Osteoblast (primary cell): ENCODE measurements around the gene DSC1. TPM values are rescaled to one million over a fixed set of nuclear protein-coding genes. Genes with fewer than 3 reads are reported as not detected.

Source experiments
- DNase-seq: peaks from one replicate; pipeline ENCODE4 v3.0.0; 2011; ENCODE audit warnings: low spot score, mixed read lengths; ENCODE audit not compliant: insufficient read length; ENCODE audit errors: missing footprints
- H2AFZ ChIP-seq: 2 replicates; pipeline ENCODE4 v1.6.0; 2011; ENCODE audit warnings: mild to moderate bottlenecking, low read length
- H3K27ac ChIP-seq: 2 replicates; pipeline ENCODE4 v1.5.1; 2011; ENCODE audit warnings: mild to moderate bottlenecking, low read depth, low read length, moderate library complexity
- H3K27me3 ChIP-seq: 2 replicates; pipeline ENCODE4 v1.6.0; 2012; ENCODE audit warnings: mild to moderate bottlenecking, control low read depth, inconsistent platforms, low read length, moderate library complexity; ENCODE audit not compliant: insufficient read depth
- H3K36me3 ChIP-seq: 2 replicates; pipeline ENCODE4 v1.5.1; 2011; ENCODE audit warnings: mild to moderate bottlenecking, low read length, control low read depth, moderate library complexity; ENCODE audit not compliant: insufficient read depth
- H3K4me1 ChIP-seq: 2 replicates; pipeline ENCODE4 v1.5.1; 2011; ENCODE audit warnings: mild to moderate bottlenecking, low read length, control low read depth, moderate library complexity; ENCODE audit not compliant: insufficient read depth
- H3K4me2 ChIP-seq: 2 replicates; pipeline ENCODE4 v1.6.0; 2011; ENCODE audit warnings: mild to moderate bottlenecking, low read length; ENCODE audit not compliant: insufficient read depth
- H3K4me3 ChIP-seq: fragments of 200-600 bp; sonication (generic); 3 replicates; pipeline ENCODE4 v1.5.1; 2012; ENCODE audit warnings: mild to moderate bottlenecking, low read length, inconsistent platforms; ENCODE audit not compliant: insufficient read depth
- H3K79me2 ChIP-seq: 2 replicates; pipeline ENCODE4 v1.6.0; 2012; ENCODE audit warnings: mild to moderate bottlenecking, low read length, control low read depth, inconsistent platforms; ENCODE audit not compliant: insufficient read depth
- H3K9me3 ChIP-seq: 2 replicates; pipeline ENCODE4 v1.5.1; 2011; ENCODE audit warnings: low read depth, low read length, control low read depth
- H4K20me1 ChIP-seq: 2 replicates; pipeline ENCODE4 v1.6.0; 2012; ENCODE audit warnings: mild to moderate bottlenecking, low read length, control low read depth; ENCODE audit not compliant: insufficient read depth
- total RNA-seq: library from RNA; depleted of rRNA; stranded (reverse); fragments of >200 nt; gene quantifications from 2 replicates; pipeline ENCODE4 v1.2.3, GENCODE V29; 2012
- TF ChIP-seq, protein P1 (sequence below): IDR thresholded peaks from 2 replicates; pipeline ENCODE4 v1.5.1; 2011; ENCODE audit warnings: mild to moderate bottlenecking, low read depth, low read length, moderate library complexity; ENCODE audit errors: extremely low read depth

The DSC1 gene
- total RNA-seq, 1 donor: not detected

- no peak overlapping the region for H2AFZ ChIP-seq
- H3K4me2 ChIP-seq: no peak overlapping the region
- no peaks in the 10 kb centered on the region for H3K4me1 ChIP-seq
- no peaks in the 10 kb centered on the region for H3K79me2 ChIP-seq
- no peak for DNase-seq
- no peaks in the 10 kb centered on the region for H4K20me1 ChIP-seq
- no peak overlapping the region for H3K4me3 ChIP-seq
- TF ChIP-seq, protein P1, sequence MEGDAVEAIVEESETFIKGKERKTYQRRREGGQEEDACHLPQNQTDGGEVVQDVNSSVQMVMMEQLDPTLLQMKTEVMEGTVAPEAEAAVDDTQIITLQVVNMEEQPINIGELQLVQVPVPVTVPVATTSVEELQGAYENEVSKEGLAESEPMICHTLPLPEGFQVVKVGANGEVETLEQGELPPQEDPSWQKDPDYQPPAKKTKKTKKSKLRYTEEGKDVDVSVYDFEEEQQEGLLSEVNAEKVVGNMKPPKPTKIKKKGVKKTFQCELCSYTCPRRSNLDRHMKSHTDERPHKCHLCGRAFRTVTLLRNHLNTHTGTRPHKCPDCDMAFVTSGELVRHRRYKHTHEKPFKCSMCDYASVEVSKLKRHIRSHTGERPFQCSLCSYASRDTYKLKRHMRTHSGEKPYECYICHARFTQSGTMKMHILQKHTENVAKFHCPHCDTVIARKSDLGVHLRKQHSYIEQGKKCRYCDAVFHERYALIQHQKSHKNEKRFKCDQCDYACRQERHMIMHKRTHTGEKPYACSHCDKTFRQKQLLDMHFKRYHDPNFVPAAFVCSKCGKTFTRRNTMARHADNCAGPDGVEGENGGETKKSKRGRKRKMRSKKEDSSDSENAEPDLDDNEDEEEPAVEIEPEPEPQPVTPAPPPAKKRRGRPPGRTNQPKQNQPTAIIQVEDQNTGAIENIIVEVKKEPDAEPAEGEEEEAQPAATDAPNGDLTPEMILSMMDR: no peak
- H3K9me3 ChIP-seq: no peaks in the 10 kb centered on the region
- H3K27me3 ChIP-seq: no peaks in the 10 kb centered on the region
- H3K27ac ChIP-seq: no peak overlapping the region
- H3K36me3 ChIP-seq: no peaks in the 10 kb centered on the region
Measured at GRCh38 chr18:31204166-31204565, 41.5 kb upstream of the DSC1 start.

GRCh38 chr18:31203794-31204148 is 41.1 kb upstream of the DSC1 start:
- H3K79me2 ChIP-seq: no peaks in the 10 kb centered on the region
- no peak overlapping the region for H3K27ac ChIP-seq
- TF ChIP-seq, protein P1: no peak
- no peak overlapping the region for H2AFZ ChIP-seq
- H4K20me1 ChIP-seq: no peaks in the 10 kb centered on the region
- H3K9me3 ChIP-seq: no peaks in the 10 kb centered on the region
- H3K4me3 ChIP-seq: no peak overlapping the region
- no peaks in the 10 kb centered on the region for H3K4me1 ChIP-seq
- no peak for DNase-seq
- no peaks in the 10 kb centered on the region for H3K36me3 ChIP-seq
- H3K27me3 ChIP-seq: no peaks in the 10 kb centered on the region
- H3K4me2 ChIP-seq: no peak overlapping the region

GRCh38 chr18:31203096-31203793 is 40.6 kb upstream of the DSC1 start:
- no peak for DNase-seq
- no peaks in the 10 kb centered on the region for H3K4me1 ChIP-seq
- H3K36me3 ChIP-seq: no peaks in the 10 kb centered on the region
- H2AFZ ChIP-seq: no peak overlapping the region
- H3K27me3 ChIP-seq: no peaks in the 10 kb centered on the region
- H4K20me1 ChIP-seq: no peaks in the 10 kb centered on the region
- TF ChIP-seq, protein P1: no peak
- no peak overlapping the region for H3K4me3 ChIP-seq
- no peaks in the 10 kb centered on the region for H3K79me2 ChIP-seq
- H3K4me2 ChIP-seq: no peak overlapping the region
- H3K27ac ChIP-seq: no peak overlapping the region
- H3K9me3 ChIP-seq: no peaks in the 10 kb centered on the region

DNA sequence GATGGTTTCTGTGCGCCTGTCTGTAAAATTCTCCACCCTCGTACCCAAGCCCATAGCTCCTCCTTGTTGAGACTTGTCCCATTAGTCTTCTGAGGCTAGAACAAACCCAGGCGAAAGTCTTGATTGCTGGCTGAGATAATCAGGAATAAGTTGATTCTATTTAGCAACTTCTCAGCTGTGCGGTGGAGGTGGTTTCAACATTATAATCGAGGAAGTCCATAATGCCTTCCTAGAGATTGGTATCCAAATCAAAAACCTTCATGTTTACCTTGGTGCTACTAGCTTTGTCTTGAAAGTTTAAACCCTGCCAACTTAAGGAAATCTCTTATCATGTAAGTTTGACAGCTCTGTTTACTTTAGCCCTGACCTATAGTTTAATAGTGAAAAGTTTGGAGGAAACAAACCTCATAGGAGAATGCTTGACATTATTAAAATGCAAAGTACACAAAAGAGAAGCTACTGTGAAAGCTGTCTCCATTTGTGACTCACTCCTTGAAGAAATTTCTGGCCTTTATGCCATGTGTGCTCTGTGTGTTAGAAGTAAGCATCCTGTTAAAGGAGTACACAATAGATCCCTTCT is 36.6 kb upstream of the DSC1 start:
- Histone ChIP-seq H3K27ac (no peak overlapping the region), H3K36me3 (no peaks in the 10 kb centered on the region)
- DNase-seq: no peak

More for the DNA sequence above, 36.6 kb upstream of the DSC1 start:
- Histone ChIP-seq H3K9me3 (no peaks in the 10 kb centered on the region), H3K79me2 (no peaks in the 10 kb centered on the region), H3K4me2 (no peak overlapping the region), H3K4me1 (no peaks in the 10 kb centered on the region), H4K20me1 (no peaks in the 10 kb centered on the region), H3K27me3 (no peaks in the 10 kb centered on the region), H2AFZ (no peak overlapping the region), H3K4me3 (no peak overlapping the region)
- TF ChIP-seq, protein P1: no peak
